ENCODE measurements around the gene FNIP1. TPM values are rescaled to one million over a fixed set of nuclear protein-coding genes. Genes with fewer than 3 reads are reported as not detected.

Gene FNIP1
- total and polyA plus RNA-seq, 9 of the 15 experiments (the other 6 are each of a cell fraction or from before 2014, with no cell fraction given), result 5.0 to 32.8 (median 18.4) TPM

DNA sequence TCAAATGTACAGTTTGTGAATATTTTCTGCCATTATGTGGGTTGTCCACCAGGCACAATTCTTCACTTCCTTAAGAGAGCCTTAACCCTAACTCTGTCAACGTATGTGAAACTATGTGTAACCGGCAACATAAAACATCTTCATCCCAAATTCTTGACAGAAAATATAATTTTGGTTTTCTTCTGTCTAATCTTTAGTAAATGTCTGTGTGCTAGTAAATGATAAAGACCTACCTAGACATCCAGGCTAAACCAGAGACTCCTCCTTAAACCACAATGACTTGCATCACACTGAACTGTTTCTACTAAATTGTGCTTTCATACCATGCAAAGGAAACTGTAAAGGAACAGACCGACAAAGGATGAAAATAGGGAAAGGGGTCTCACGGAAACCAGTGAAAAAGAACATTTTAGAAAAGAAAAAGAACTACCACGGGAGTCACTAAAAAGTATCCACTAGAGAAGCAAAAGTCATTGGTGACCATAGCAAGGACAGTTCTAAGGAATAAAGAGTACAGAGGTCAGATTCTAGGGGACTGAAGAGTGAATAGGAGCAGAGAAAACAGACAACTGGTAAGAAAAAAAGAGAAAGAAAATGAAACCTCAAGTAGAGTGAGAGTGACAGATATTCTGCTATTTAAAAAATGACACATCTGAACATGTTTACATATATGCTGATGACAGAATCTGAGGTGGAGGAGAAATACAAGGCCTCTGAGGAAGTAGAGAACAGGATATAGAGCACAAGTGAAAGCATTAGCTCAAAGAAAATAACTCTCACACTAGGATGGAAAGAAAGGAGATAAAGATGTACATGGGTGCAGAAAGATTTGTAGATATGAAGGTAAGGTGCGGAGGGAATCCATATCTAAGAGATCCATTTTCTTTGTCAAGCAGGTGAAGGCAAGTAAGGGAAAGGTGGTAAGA, 49.4 kb downstream of the FNIP1 start (continued):
- no peak for TF ChIP-seq GTF2A2 (tag; IDR thresholded peaks at IDR 0.05)
- TF ChIP-seq YBX1 (IDR thresholded peaks at IDR 0.05), result no peak
- TF ChIP-seq CTCFL (IDR thresholded peaks at IDR 0.05; ENCODE audit: borderline replicate concordance, insufficient read depth, low read depth, low read length, poor library complexity, severe bottlenecking), result no peak
- TF ChIP-seq ZBED1 (IDR thresholded peaks at IDR 0.05), result no peak
- TF ChIP-seq ZNF77 (CRISPR knock-in tag; IDR thresholded peaks at IDR 0.05), result no peak
- TF ChIP-seq ZBTB17 (CRISPR knock-in tag; IDR thresholded peaks at IDR 0.05), result peak; percentile 53; the same call in 1 of the 2 replicates
- TF ChIP-seq ZNF324 (CRISPR knock-in tag; IDR thresholded peaks at IDR 0.05), result no peak; the same call in 1 of the 2 replicates
- no peak for TF ChIP-seq ZNF75A (CRISPR knock-in tag; IDR thresholded peaks at IDR 0.05)
- TF ChIP-seq CHD7 (IDR thresholded peaks at IDR 0.05; ENCODE audit: low read depth, low read length), result no peak
- peak; percentile 47; the same call in 1 of the 2 replicates for TF ChIP-seq CXXC5 (CRISPR knock-in tag; IDR thresholded peaks at IDR 0.05)
- TF ChIP-seq HNRNPL (IDR thresholded peaks at IDR 0.05; ENCODE audit: low read depth, low read length), result no peak
- peak; percentile 90 for TF ChIP-seq GATAD2B (IDR thresholded peaks at IDR 0.05; ENCODE audit: borderline replicate concordance)
- peak; percentile 27; the same call in 1 of the 2 replicates for TF ChIP-seq NFE2L1 (tag; IDR thresholded peaks at IDR 0.05; ENCODE audit: borderline replicate concordance, low read depth)
- TF ChIP-seq NONO (IDR thresholded peaks at IDR 0.05; ENCODE audit: low read depth in 2 of 2, low read length in 1 of 2), result peak in 1 of 2 experiments; percentile 47; a peak in 1 of 4 replicates
- TF ChIP-seq SNIP1 (IDR thresholded peaks at IDR 0.05; ENCODE audit: low read depth), result no peak

All from K562 (cell line).